A549 (cell line): ENCODE measurements around the gene CTRL.

Experiments
- CEBPB ChIP-seq, 2 experiments: fragments of >200 bp in 1 of 2; sonication (Bioruptor Twin) in 1 of 2; formaldehyde crosslinking in 1 of 2; IDR thresholded peaks; 2 replicates each; pipeline ENCODE4 v1.6.1; 2012 to 2016
- FOSL2 ChIP-seq, 2 experiments: fragments of 450-650 bp in 1 of 2; fragments of >200 bp in 1 of 2; sonication (Bioruptor Twin) in 1 of 2; formaldehyde crosslinking; IDR thresholded peaks; 2 replicates each; pipeline versions ENCODE4 v1.5.0 to v1.6.1; 2016 to 2020; ENCODE audit warnings: mild to moderate bottlenecking in 1 of 2, moderate library complexity in 1 of 2
- HMGXB4 ChIP-seq: fragments of 250-450 bp; sonication (Bioruptor Pico); IDR thresholded peaks from 2 replicates; pipeline ENCODE4 v1.5.0; 2021; ENCODE audit warnings: mild to moderate bottlenecking, moderate library complexity, borderline replicate concordance
- JUNB ChIP-seq: fragments of >200 bp; sonication (Bioruptor Twin); formaldehyde crosslinking; IDR thresholded peaks from 2 replicates; pipeline ENCODE4 v1.6.1; 2016
- NR3C1 ChIP-seq: fragments of >200 bp; sonication (Bioruptor Twin); formaldehyde crosslinking; IDR thresholded peaks from 3 replicates; pipeline ENCODE4 v1.6.1; 2017
- POLR2A ChIP-seq: IDR thresholded peaks from 2 replicates; pipeline ENCODE4 v1.6.1; 2012; ENCODE audit warnings: mild to moderate bottlenecking, low read length
- RAD21 ChIP-seq, 2 experiments: fragments of >200 bp in 1 of 2; sonication (Bioruptor Twin) in 1 of 2; formaldehyde crosslinking in 1 of 2; IDR thresholded peaks in 1 of 2; conservative IDR thresholded peaks in 1 of 2; 2 replicates in 1 of 2; 3 replicates in 1 of 2; pipeline ENCODE4 v1.6.1; 2012 to 2018; ENCODE audit warnings: inconsistent platforms in 1 of 2
- RFX5 ChIP-seq: fragments of 450-650 bp; IDR thresholded peaks from 2 replicates; pipeline ENCODE4 v1.7.1; 2014; ENCODE audit warnings: antibody characterized with exemption, mild to moderate bottlenecking, moderate library complexity
- TFCP2L1 ChIP-seq: fragments of 250-450 bp; sonication (Bioruptor Pico); IDR thresholded peaks from 2 replicates; pipeline ENCODE4 v1.5.0; 2021; ENCODE audit warnings: mild to moderate bottlenecking
- USF2 ChIP-seq: fragments of 450-650 bp; IDR thresholded peaks from 2 replicates; pipeline ENCODE4 v1.6.1; 2014; ENCODE audit warnings: antibody characterized with exemption
- ZC3H11A ChIP-seq: fragments of 450-650 bp; IDR thresholded peaks from 2 replicates; pipeline ENCODE4 v1.6.1; 2014; ENCODE audit warnings: antibody characterized with exemption, mild to moderate bottlenecking
- ZFP36 ChIP-seq: fragments of 450-650 bp; IDR thresholded peaks from 2 replicates; pipeline ENCODE4 v1.6.1; 2014; ENCODE audit warnings: borderline replicate concordance; ENCODE audit not compliant: partially characterized antibody
- TF ChIP-seq, protein P1 (sequence below): fragments of >200 bp; sonication (Bioruptor Twin); formaldehyde crosslinking; IDR thresholded peaks from 3 replicates; pipeline ENCODE4 v1.5.1; 2016

- no peak for TF ChIP-seq RAD21 (conservative IDR thresholded peaks at IDR 0.05 in 1 of 2, IDR thresholded peaks at IDR 0.05 in 1 of 2)
- no peak for TF ChIP-seq POLR2A
- TF ChIP-seq HMGXB4 (CRISPR knock-in tag), result no peak
- TF ChIP-seq, protein P1, sequence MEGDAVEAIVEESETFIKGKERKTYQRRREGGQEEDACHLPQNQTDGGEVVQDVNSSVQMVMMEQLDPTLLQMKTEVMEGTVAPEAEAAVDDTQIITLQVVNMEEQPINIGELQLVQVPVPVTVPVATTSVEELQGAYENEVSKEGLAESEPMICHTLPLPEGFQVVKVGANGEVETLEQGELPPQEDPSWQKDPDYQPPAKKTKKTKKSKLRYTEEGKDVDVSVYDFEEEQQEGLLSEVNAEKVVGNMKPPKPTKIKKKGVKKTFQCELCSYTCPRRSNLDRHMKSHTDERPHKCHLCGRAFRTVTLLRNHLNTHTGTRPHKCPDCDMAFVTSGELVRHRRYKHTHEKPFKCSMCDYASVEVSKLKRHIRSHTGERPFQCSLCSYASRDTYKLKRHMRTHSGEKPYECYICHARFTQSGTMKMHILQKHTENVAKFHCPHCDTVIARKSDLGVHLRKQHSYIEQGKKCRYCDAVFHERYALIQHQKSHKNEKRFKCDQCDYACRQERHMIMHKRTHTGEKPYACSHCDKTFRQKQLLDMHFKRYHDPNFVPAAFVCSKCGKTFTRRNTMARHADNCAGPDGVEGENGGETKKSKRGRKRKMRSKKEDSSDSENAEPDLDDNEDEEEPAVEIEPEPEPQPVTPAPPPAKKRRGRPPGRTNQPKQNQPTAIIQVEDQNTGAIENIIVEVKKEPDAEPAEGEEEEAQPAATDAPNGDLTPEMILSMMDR, result no peak
- TF ChIP-seq NR3C1, result no peak
- TF ChIP-seq JUNB, result no peak
- no peak for TF ChIP-seq FOSL2 (IDR thresholded peaks at IDR 0.05)
- no peak for TF ChIP-seq FOSL2 (CRISPR knock-in tag; IDR thresholded peaks at IDR 0.05)
- no peak for TF ChIP-seq RFX5
- no peak for TF ChIP-seq TFCP2L1 (CRISPR knock-in tag)
- TF ChIP-seq CEBPB (IDR thresholded peaks at IDR 0.05), result no peak
- no peak for TF ChIP-seq ZC3H11A
- TF ChIP-seq ZFP36, result no peak
- no peak for TF ChIP-seq USF2
Observed at GRCh38 chr16:67902831-67903230, 28.8 kb downstream of the CTRL start.
